NCI-H1105 treated with DMSO at 0.1 percent for 48 hours (cell line): ENCODE results near the gene MPP7.

Experiments used
- DNase-seq: peaks from one replicate; lab custom pipeline; 2025; lab: John Stamatoyannopoulos, UW

Gene MPP7

GRCh38 chr10:28305553-28305952 lies 2.7 kb upstream of the MPP7 start:
- no peak for DNase-seq

- DNase-seq = no peak
Measured at GRCh38 chr10:28304032-28304571, 1.2 kb upstream of the MPP7 start.

GRCh38 chr10:28302012-28302637 lies 739 bp downstream of the MPP7 start:
- DNase-seq = peak; percentile 46

GRCh38 chr10:28300027-28300426 lies 2.8 kb downstream of the MPP7 start:
- DNase-seq = no peak

- DNase-seq = no peak
Measured at GRCh38 chr10:28298951-28299350, 3.9 kb downstream of the MPP7 start.

GRCh38 chr10:28296023-28296422 lies 6.8 kb downstream of the MPP7 start:
- no peak for DNase-seq

DNA sequence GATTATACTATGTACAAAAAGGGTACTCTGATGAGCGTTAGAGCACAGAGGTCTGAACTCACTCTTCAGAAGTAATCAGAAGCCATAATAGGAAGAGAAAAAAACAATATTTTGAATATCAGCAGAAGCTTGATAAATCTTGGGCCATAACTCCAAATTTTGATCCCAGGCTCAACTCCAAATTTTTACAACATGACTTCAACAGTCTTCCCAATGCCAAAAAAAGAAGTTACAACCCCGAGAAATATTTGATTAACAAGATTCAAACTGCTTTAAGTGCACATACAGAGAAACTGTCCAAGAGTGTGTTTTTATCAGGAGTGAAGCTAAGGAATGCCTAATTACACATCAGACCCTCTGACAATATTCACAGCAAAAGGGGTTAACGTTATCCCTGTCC lies 7.5 kb downstream of the MPP7 start:
- DNase-seq = no peak

DNA sequence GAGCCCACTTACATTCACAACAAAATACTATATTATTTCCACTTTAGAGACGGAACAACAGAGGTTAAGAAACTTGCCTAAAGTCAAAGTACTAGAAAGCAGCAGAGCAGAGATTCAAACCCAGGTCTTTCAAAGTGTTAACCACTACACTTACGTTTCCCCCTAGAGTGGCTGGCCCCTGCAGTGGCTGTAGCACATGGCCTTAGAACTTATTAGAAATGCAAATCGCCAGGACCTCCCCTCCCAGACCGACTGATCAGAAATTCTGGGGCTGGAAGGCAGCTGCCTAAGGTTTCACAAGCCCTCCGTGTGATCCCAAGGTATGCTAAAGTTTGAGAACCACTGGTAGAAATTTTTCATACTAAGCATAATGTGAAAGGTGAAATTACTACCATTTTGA lies 8.1 kb downstream of the MPP7 start:
- no peak for DNase-seq

GRCh38 chr10:28294169-28294532 lies 8.7 kb downstream of the MPP7 start:
- no peak for DNase-seq

- DNase-seq = no peak
Measured at GRCh38 chr10:28293236-28294168, 9.4 kb downstream of the MPP7 start.

DNA sequence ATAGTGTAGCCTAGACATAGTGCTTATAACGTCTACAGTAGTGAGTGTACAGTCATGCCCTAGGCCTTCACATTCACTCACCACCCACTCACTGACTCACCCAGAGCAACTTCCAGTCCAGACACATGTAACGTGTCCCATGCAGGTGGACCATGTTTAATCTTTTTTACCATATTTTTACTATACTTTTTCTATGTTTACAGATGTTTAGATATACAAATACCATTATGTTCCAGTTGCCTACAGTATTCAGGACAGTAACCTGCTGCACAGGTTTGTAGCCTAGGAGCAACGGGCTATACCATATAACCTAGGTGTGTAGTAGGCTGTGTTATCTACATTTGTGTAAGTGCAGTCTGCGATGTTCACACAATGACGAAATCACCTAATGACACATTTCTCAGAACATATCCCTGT lies 11.0 kb downstream of the MPP7 start:
- no peak for DNase-seq

GRCh38 chr10:28285816-28286215 lies 17.0 kb downstream of the MPP7 start:
- no peak for DNase-seq

DNA sequence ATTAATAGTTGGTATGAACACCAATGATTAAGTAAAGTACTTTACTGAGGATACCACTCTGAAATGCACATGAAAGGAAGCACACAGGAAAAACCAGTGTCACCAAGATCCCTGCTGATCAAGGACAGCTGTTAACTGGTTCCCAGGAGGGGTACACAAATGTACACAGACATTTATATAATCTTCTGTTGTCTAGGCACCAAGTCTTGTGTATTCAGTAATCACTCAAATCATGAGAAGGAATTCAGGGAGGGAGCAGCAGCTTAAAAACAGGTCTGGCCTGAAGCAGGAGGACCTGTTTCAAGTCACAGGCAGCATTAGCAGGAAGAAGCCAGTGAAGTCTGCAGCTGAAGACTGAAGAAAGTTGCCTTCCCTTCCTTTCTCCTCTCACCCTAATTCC lies 18.7 kb downstream of the MPP7 start:
- DNase-seq = no peak

DNA sequence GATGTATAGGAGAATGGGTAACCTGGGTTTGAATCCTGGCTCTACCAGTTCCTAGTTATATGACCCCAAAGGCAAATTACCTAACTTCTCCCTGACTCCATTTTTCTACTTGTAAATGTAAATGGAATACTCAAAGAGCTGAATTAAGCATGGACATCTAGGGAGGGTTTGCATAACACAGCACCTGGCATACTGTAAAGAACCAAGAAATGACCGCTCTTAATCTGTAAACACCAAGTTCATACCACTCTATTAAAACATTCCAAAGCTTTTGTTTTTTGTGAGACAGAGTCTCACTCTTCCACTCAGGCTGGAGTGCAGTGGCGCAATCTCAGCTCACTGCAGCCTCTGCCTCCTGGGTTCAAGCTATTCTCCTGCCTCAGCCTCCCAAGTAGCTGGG lies 19.6 kb downstream of the MPP7 start:
- no peak for DNase-seq

- no peak for DNase-seq
Measured at GRCh38 chr10:28282336-28282735, 20.5 kb downstream of the MPP7 start.

- DNase-seq = no peak
Measured at GRCh38 chr10:28281726-28282315, 21.0 kb downstream of the MPP7 start.

- no peak for DNase-seq
Measured at GRCh38 chr10:28280652-28281051, 22.2 kb downstream of the MPP7 start.

- DNase-seq = no peak
Measured at GRCh38 chr10:28279878-28280277, 23.0 kb downstream of the MPP7 start.

DNA sequence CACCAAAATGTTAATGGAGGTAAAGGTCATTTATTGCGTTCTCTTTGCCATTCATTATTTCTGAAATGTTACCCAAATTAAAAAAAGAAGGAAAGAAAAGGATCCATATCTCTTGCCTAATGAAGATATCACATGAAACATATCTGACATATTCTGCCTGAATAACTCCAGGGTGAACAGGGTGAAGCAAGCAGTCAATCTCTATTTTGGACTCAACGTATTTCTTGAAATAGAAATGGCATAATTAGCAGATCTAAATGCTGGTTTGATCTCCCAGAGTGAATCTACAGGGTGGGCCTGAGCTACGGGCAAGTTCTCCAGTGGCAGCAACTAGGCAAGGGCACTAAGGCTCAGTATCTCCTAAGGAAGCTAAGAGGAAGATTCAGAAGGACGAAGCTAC lies 24.0 kb downstream of the MPP7 start:
- no peak for DNase-seq

GRCh38 chr10:28276384-28276783 lies 26.5 kb downstream of the MPP7 start:
- no peak for DNase-seq

GRCh38 chr10:28274475-28274874 lies 28.4 kb downstream of the MPP7 start:
- no peak for DNase-seq

DNA sequence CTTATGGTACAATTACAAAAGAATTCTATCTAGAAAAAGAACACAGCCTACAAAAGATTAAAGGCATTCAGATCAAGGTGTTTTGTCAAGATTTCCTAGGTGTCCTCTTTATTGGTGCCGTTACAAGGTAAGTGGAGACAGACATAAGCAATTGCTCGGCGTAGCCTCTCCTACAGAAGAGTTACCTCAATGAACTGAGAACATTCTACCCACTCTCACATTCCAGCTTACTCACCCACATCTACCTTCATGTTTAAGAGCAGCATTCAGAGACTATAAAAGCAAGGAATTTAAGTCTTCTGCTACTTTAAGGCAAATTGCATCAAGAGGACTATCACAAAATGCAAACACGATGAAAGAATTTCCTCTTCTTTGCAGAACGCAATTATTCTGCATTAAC lies 29.5 kb downstream of the MPP7 start:
- no peak for DNase-seq
